Hepatocyte (in vitro differentiated cells): ENCODE data around the gene SEPHS2. TPM values are rescaled to one million over a fixed set of nuclear protein-coding genes. Genes with fewer than 3 reads are reported as not detected.

Experiments used
- DNase-seq: peaks from one replicate; pipeline ENCODE4 v3.0.0-alpha.2; 2016; ENCODE audit warnings: low spot score
- H2AFZ ChIP-seq: fragments of 200-600 bp; sonication (generic); 2 replicates; pipeline ENCODE4 v1.6.0; 2016; ENCODE audit warnings: antibody characterized with exemption, mild to moderate bottlenecking
- H3K27ac ChIP-seq: fragments of 200-600 bp; sonication (generic); 2 replicates; pipeline ENCODE4 v1.5.1; 2016; ENCODE audit warnings: mild to moderate bottlenecking
- H3K27me3 ChIP-seq: fragments of 200-600 bp; sonication (generic); 2 replicates; pipeline ENCODE4 v1.6.1; 2016
- H3K36me3 ChIP-seq: fragments of 200-600 bp; sonication (generic); replicated peaks from 2 replicates; pipeline ENCODE4 v1.5.1; 2016; ENCODE audit warnings: low read depth; ENCODE audit not compliant: insufficient read depth
- H3K4me1 ChIP-seq: fragments of 200-600 bp; sonication (generic); 2 replicates; pipeline ENCODE4 v1.5.1; 2016; ENCODE audit warnings: mild to moderate bottlenecking, moderate library complexity; ENCODE audit not compliant: insufficient read depth
- H3K4me2 ChIP-seq: fragments of 200-600 bp; sonication (generic); 2 replicates; pipeline ENCODE4 v1.6.0; 2016
- H3K4me3 ChIP-seq: fragments of 200-600 bp; sonication (generic); 2 replicates; pipeline ENCODE4 v1.5.1; 2016; ENCODE audit warnings: mild to moderate bottlenecking
- H3K79me2 ChIP-seq: fragments of 200-600 bp; sonication (generic); 2 replicates; pipeline ENCODE4 v1.6.0; 2017; ENCODE audit warnings: mild to moderate bottlenecking
- H3K9me2 ChIP-seq: fragments of 200-600 bp; sonication (generic); replicated peaks from 2 replicates; pipeline ENCODE4 v1.6.0; 2017; ENCODE audit warnings: mild to moderate bottlenecking; ENCODE audit not compliant: insufficient read depth
- H3K9me3 ChIP-seq: fragments of 200-600 bp; sonication (generic); 2 replicates; pipeline ENCODE4 v1.5.1; 2016; ENCODE audit warnings: low read depth, mild to moderate bottlenecking
- H4K20me1 ChIP-seq: fragments of 200-600 bp; sonication (generic); 2 replicates; pipeline ENCODE4 v1.6.0; 2016; ENCODE audit warnings: mild to moderate bottlenecking; ENCODE audit not compliant: insufficient read depth, poor library complexity, severe bottlenecking
- EZH2 ChIP-seq: fragments of 200-600 bp; sonication (generic); IDR thresholded peaks from 2 replicates; pipeline ENCODE4 v1.6.1; 2016; ENCODE audit warnings: antibody characterized with exemption, mild to moderate bottlenecking, borderline replicate concordance
- EZH2phosphoT487 ChIP-seq: fragments of 200-600 bp; sonication (generic); IDR thresholded peaks from one replicate; pipeline ENCODE4 v1.6.1; 2018; ENCODE audit warnings: antibody characterized with exemption, mild to moderate bottlenecking, low read depth, moderate library complexity; ENCODE audit not compliant: unreplicated experiment, severe bottlenecking
- whole genome bisulfite sequencing: methylation state at CpG from one replicate; pipeline ENCODE4 v1.1.6; 2016; ENCODE audit warnings: low lambda C conversion rate; ENCODE audit errors: missing lambda C conversion rate; 5-methylcytosine and 5-hydroxymethylcytosine counted together
- polyA plus RNA-seq: library from polyadenylated mRNA; unstranded; fragments of >200 nt; fragmentation: Nextera tagmentation; extraction: Ambion mirVana; gene quantifications from 2 replicates; pipeline ENCODE4 v1.2.1, GENCODE V29; 2016
- total RNA-seq: library from RNA; depleted of rRNA; stranded (reverse); fragments of >200 nt; gene quantifications from 2 replicates; pipeline ENCODE4 v1.2.3, GENCODE V29; 2014
- TF ChIP-seq, protein P1 (sequence below): fragments of 200-600 bp; sonication (generic); IDR thresholded peaks from 2 replicates; pipeline ENCODE4 v1.5.1; 2016; ENCODE audit warnings: antibody characterized with exemption, mild to moderate bottlenecking; ENCODE audit not compliant: poor library complexity

Gene SEPHS2
- total and polyA plus RNA-seq, 2 experiments from 2014 or later = 36.1 to 81.0 TPM

GRCh38 chr16:30417529-30418349, 27.9 kb downstream of the SEPHS2 start:
- Histone ChIP-seq H3K79me2 (peaks cover 7% of the 10 kb centered on the region), H3K27ac (peak overlapping the region; percentile 75), H3K27me3 (no peaks in the 10 kb centered on the region)

GRCh38 chr16:30416624-30417528, 28.8 kb downstream of the SEPHS2 start:
- H4K20me1 ChIP-seq = no peaks in the 10 kb centered on the region
- H3K27me3 ChIP-seq = no peaks in the 10 kb centered on the region
- no peaks in the 10 kb centered on the region for H3K36me3 ChIP-seq
- no peaks in the 10 kb centered on the region for H3K9me3 ChIP-seq
- no peak overlapping the region for H3K4me3 ChIP-seq
- WGBS = 74% methylated on average over 16 of the region's 18 CpGs
- TF ChIP-seq EZH2 (no peak), EZH2phosphoT487 (no peak)
- TF ChIP-seq, protein P1, sequence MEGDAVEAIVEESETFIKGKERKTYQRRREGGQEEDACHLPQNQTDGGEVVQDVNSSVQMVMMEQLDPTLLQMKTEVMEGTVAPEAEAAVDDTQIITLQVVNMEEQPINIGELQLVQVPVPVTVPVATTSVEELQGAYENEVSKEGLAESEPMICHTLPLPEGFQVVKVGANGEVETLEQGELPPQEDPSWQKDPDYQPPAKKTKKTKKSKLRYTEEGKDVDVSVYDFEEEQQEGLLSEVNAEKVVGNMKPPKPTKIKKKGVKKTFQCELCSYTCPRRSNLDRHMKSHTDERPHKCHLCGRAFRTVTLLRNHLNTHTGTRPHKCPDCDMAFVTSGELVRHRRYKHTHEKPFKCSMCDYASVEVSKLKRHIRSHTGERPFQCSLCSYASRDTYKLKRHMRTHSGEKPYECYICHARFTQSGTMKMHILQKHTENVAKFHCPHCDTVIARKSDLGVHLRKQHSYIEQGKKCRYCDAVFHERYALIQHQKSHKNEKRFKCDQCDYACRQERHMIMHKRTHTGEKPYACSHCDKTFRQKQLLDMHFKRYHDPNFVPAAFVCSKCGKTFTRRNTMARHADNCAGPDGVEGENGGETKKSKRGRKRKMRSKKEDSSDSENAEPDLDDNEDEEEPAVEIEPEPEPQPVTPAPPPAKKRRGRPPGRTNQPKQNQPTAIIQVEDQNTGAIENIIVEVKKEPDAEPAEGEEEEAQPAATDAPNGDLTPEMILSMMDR = no peak
- peaks cover 7% of the 10 kb centered on the region for H3K79me2 ChIP-seq
- no peak overlapping the region for H2AFZ ChIP-seq
- no peak for DNase-seq
- H3K4me1 ChIP-seq = peaks cover 8% of the 10 kb centered on the region
- H3K27ac ChIP-seq = no peak overlapping the region
- H3K9me2 ChIP-seq = no peaks in the 10 kb centered on the region
- H3K4me2 ChIP-seq = peak overlapping the region; percentile 68

More at GRCh38 chr16:30417529-30418349, 27.9 kb downstream of the SEPHS2 start:
- peak overlapping the region; percentile 68 for H3K4me2 ChIP-seq
- peak overlapping the region; percentile 16 for H2AFZ ChIP-seq
- no peaks in the 10 kb centered on the region for H3K9me3 ChIP-seq
- no peaks in the 10 kb centered on the region for H4K20me1 ChIP-seq
- no peak for TF ChIP-seq EZH2phosphoT487
- no peak for TF ChIP-seq EZH2
- TF ChIP-seq, protein P1 = peak; percentile 19
- DNase-seq = peak; percentile 94
- no peaks in the 10 kb centered on the region for H3K9me2 ChIP-seq
- H3K4me3 ChIP-seq = no peak overlapping the region
- H3K4me1 ChIP-seq = peaks cover 8% of the 10 kb centered on the region
- H3K36me3 ChIP-seq = no peaks in the 10 kb centered on the region
- WGBS = 4% methylated on average over 128 of the region's 140 CpGs

- H3K27me3 ChIP-seq = no peaks in the 10 kb centered on the region
- no peaks in the 10 kb centered on the region for H3K36me3 ChIP-seq
- H4K20me1 ChIP-seq = no peaks in the 10 kb centered on the region
- H3K9me2 ChIP-seq = no peaks in the 10 kb centered on the region
- H2AFZ ChIP-seq = no peak overlapping the region
- DNase-seq = no peak
- H3K4me2 ChIP-seq = no peak overlapping the region
- 89% methylated on average over 4 of the region's 4 CpGs for WGBS
- H3K27ac ChIP-seq = no peak overlapping the region
- H3K4me3 ChIP-seq = no peak overlapping the region
- peaks cover 9% of the 10 kb centered on the region for H3K79me2 ChIP-seq
- H3K9me3 ChIP-seq = no peaks in the 10 kb centered on the region
- peaks cover 8% of the 10 kb centered on the region for H3K4me1 ChIP-seq
- TF ChIP-seq, protein P1 = no peak
- TF ChIP-seq EZH2phosphoT487 = no peak
- TF ChIP-seq EZH2 = no peak
Measured at GRCh38 chr16:30416047-30416603, 29.5 kb downstream of the SEPHS2 start.
